GM12891 (cell line): ENCODE results near the gene TCERG1L.

Source experiments
- PAX5 ChIP-seq: IDR thresholded peaks from 2 replicates; pipeline ENCODE4 v1.6.1; 2011; ENCODE audit warnings: low read length, moderate library complexity, mild to moderate bottlenecking; ENCODE audit not compliant: insufficient read depth, severe bottlenecking
- POLR2A ChIP-seq: IDR thresholded peaks from 2 replicates; pipeline ENCODE4 v1.6.1; 2011; ENCODE audit warnings: low read depth, low read length, control low read depth
- POLR2AphosphoS5 ChIP-seq: IDR thresholded peaks from 2 replicates; pipeline ENCODE4 v1.6.1; 2011; ENCODE audit warnings: low read depth, low read length, control low read depth
- POU2F2 ChIP-seq: IDR thresholded peaks from 2 replicates; pipeline ENCODE4 v1.6.1; 2011; ENCODE audit warnings: low read depth, mild to moderate bottlenecking, control low read depth, low read length, moderate library complexity
- SPI1 ChIP-seq: IDR thresholded peaks from 2 replicates; pipeline ENCODE4 v1.6.1; 2011; ENCODE audit warnings: low read depth, low read length, control low read depth
- TAF1 ChIP-seq: IDR thresholded peaks from 2 replicates; pipeline ENCODE4 v1.6.1; 2011; ENCODE audit warnings: low read depth, low read length, control low read depth

- TF ChIP-seq TAF1 (no peak), POLR2AphosphoS5 (no peak), POLR2A (no peak), PAX5 (no peak), SPI1 (no peak), POU2F2 (no peak)
Measured at GRCh38 chr10:131089861-131090260, 221.7 kb downstream of the TCERG1L start.
